ENCODE results near the gene UIMC1. TPM values are rescaled to one million over a fixed set of nuclear protein-coding genes. Genes with fewer than 3 reads are reported as not detected.

UIMC1 gene
- polyA plus RNA-seq, 1 of the 3 experiments (the other 2 are of a cell fraction): 19.9 TPM

DNA sequence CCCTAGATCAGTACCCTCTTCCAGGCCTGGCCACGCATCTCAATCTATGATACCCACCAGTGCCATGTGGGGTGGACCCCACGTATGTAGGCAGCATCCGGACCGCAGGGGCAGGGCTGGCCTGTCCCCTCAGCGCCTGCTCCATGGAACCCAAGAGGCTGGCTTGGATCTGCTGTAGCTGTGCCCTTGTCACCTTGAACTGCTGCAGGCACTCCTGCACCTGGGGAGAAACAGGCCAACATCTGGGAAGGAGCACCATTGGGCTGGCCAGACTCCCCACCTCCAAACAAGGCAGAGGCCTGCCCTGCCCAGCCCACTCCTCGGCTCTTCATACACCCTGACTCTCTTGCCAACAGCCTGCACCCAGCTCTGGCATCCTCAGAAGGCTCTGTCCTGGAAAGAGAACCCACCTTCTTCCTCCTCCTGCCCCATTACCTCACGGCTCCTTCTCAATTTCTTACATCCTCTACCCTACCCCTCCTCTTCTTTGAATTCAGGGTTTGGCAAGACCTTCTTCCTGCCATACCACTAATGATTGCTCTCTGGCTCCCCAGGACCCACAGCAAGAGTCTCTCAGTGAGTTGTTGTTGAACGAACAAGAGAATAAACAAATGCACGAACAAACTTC is 115.1 kb downstream of the UIMC1 start:
- 52% methylated on average over 4 of the region's 9 CpGs for WGBS (ENCODE audit: low lambda C conversion rate)
- no peaks in the 10 kb centered on the region for H3F3A ChIP-seq (replicated peaks; ENCODE audit: insufficient read depth)
- H3K4me1 ChIP-seq (ENCODE audit: control insufficient read depth in 1 of 2, insufficient read depth in 2 of 2, low read depth in 1 of 2, low read length in 1 of 2): peaks cover 0 to 7% of the 10 kb centered on the region in 2 experiments; a peak in 1 of 4 replicates
- no peak for TF ChIP-seq NRF1 (IDR thresholded peaks at IDR 0.05; ENCODE audit: low read depth, low read length)
- no peak for TF ChIP-seq TAF1 (IDR thresholded peaks at IDR 0.05; ENCODE audit: borderline replicate concordance, low read depth, low read length)
- no peak for TF ChIP-seq USF2 (IDR thresholded peaks at IDR 0.05; ENCODE audit: borderline replicate concordance, low read depth, low read length)
- TF ChIP-seq, protein P1, sequence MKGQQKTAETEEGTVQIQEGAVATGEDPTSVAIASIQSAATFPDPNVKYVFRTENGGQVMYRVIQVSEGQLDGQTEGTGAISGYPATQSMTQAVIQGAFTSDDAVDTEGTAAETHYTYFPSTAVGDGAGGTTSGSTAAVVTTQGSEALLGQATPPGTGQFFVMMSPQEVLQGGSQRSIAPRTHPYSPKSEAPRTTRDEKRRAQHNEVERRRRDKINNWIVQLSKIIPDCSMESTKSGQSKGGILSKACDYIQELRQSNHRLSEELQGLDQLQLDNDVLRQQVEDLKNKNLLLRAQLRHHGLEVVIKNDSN (IDR thresholded peaks at IDR 0.05; ENCODE audit: borderline replicate concordance, low read depth): no peak
- no peak overlapping the region for H3K4me3 ChIP-seq (ENCODE audit: low read depth in 2 of 2, low read length in 1 of 2)
- H3K9ac ChIP-seq: no peak overlapping the region
- ChIA-PET CTCF (interaction anchor here (0.9 to 1.2 kb wide), 3 partner anchors 9 to 231 kb away, joined by 3 to 4 read pairs (median 3); no protein-coding TSS in a partner anchor), POLR2A (no interaction called here)
- no peak overlapping the region for H3K27ac ChIP-seq (ENCODE audit: low read depth in 2 of 2, low read length in 1 of 2)
- H3K36me3 ChIP-seq (replicated peaks in 1 of 2; ENCODE audit: control insufficient read depth in 1 of 2, insufficient read depth in 2 of 2, low read length in 1 of 2): no peaks in the 10 kb centered on the region
- peaks cover 6% of the 10 kb centered on the region; the same call in 1 of the 2 replicates for H3K27me3 ChIP-seq (ENCODE audit: insufficient read depth)
- no peaks in the 10 kb centered on the region for H4K20me1 ChIP-seq (ENCODE audit: insufficient read depth)
- no peak overlapping the region for H2AFZ ChIP-seq (ENCODE audit: low read depth)
- no peaks in the 10 kb centered on the region for H3K9me2 ChIP-seq
- no peak for DNase-seq
- H3K4me2 ChIP-seq: no peak overlapping the region
- H3K9me3 ChIP-seq: no peaks in the 10 kb centered on the region
- no peaks in the 10 kb centered on the region for H3K79me2 ChIP-seq (ENCODE audit: insufficient read depth)

DNA sequence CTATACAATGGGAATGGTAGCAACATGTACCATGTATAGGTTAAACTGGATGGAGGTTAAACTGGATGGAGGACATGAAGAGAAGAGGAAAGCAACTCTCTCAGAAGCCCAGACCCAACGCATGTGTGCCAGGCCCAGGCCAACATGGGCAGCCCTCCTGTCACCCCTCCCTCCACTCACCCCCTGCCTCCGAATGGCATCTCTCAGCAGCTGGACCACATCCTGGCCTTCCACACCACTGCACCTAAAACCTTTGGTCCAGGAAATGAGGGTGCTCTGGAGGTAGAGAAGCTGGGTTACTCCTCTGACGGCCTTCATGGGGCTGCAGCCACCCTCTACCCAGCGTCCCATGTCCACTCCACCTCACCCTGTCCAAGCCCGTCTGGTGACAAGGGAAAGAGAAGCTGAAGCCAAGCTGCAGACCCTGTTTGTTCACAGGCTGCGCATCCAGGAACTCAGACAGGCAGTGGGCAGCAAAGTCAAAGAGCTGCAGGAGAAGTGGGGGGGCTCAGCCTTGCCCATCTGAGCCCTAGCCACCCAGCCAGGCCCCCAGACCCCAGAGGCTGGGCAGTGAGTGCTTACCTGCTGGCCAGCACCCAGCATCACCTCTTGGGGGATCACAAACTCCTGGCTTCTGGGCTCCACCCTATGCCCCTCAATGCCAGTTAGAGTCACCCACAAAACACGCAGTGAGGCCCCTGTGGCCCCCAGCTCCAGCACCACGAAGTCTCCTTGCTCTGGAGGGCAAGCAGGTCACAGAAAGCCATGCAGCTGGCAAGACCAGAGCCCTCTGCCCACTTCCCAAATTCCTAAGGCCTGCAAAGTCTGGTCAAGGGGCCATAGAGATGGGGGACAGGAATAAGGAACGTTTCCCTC is 115.9 kb downstream of the UIMC1 start:
- ChIA-PET POLR2A (interaction anchor here (0.6 kb wide), 1 partner anchor 72 kb away, joined by 3 read pairs; no protein-coding TSS in a partner anchor), CTCF (interaction anchor here (0.9 to 1.2 kb wide), 3 partner anchors 10 to 230 kb away, joined by 3 to 4 read pairs (median 3); no protein-coding TSS in a partner anchor)
- no peaks in the 10 kb centered on the region for H3K9me2 ChIP-seq
- no peak overlapping the region for H3K4me3 ChIP-seq (ENCODE audit: low read depth in 2 of 2, low read length in 1 of 2)
- no peak for DNase-seq
- H3K27me3 ChIP-seq (ENCODE audit: insufficient read depth): peaks cover 6% of the 10 kb centered on the region; the same call in 1 of the 2 replicates
- peaks cover 0 to 7% of the 10 kb centered on the region in 2 experiments; a peak in 1 of 4 replicates for H3K4me1 ChIP-seq (ENCODE audit: control insufficient read depth in 1 of 2, insufficient read depth in 2 of 2, low read depth in 1 of 2, low read length in 1 of 2)
- 50% methylated on average over 4 of the region's 9 CpGs for WGBS (ENCODE audit: low lambda C conversion rate)
- H2AFZ ChIP-seq (ENCODE audit: low read depth): no peak overlapping the region
- no peaks in the 10 kb centered on the region for H3F3A ChIP-seq (replicated peaks; ENCODE audit: insufficient read depth)
- H3K4me2 ChIP-seq: no peak overlapping the region
- H3K9ac ChIP-seq: no peak overlapping the region
- no peaks in the 10 kb centered on the region for H4K20me1 ChIP-seq (ENCODE audit: insufficient read depth)
- no peak overlapping the region for H3K27ac ChIP-seq (ENCODE audit: low read depth in 2 of 2, low read length in 1 of 2)
- H3K79me2 ChIP-seq (ENCODE audit: insufficient read depth): no peaks in the 10 kb centered on the region
- H3K36me3 ChIP-seq (replicated peaks in 1 of 2; ENCODE audit: control insufficient read depth in 1 of 2, insufficient read depth in 2 of 2, low read length in 1 of 2): no peaks in the 10 kb centered on the region
- H3K9me3 ChIP-seq: no peaks in the 10 kb centered on the region
- TF ChIP-seq EZH2phosphoT487 (IDR thresholded peaks at IDR 0.05; ENCODE audit: borderline replicate concordance, low read depth): no peak
- TF ChIP-seq GABPA (IDR thresholded peaks at IDR 0.05; ENCODE audit: low read depth): no peak
- no peak for TF ChIP-seq IRF3 (IDR thresholded peaks at IDR 0.05; ENCODE audit: low read depth, low read length)
- no peak for TF ChIP-seq NFIC (IDR thresholded peaks at IDR 0.05; ENCODE audit: borderline replicate concordance)
- TF ChIP-seq ELF1 (IDR thresholded peaks at IDR 0.05): no peak
- no peak for TF ChIP-seq FOSL2 (IDR thresholded peaks at IDR 0.05; ENCODE audit: borderline replicate concordance, low read depth)
- no peak for TF ChIP-seq MXI1 (IDR thresholded peaks at IDR 0.05; ENCODE audit: low read depth, low read length)
- TF ChIP-seq, protein P2, sequence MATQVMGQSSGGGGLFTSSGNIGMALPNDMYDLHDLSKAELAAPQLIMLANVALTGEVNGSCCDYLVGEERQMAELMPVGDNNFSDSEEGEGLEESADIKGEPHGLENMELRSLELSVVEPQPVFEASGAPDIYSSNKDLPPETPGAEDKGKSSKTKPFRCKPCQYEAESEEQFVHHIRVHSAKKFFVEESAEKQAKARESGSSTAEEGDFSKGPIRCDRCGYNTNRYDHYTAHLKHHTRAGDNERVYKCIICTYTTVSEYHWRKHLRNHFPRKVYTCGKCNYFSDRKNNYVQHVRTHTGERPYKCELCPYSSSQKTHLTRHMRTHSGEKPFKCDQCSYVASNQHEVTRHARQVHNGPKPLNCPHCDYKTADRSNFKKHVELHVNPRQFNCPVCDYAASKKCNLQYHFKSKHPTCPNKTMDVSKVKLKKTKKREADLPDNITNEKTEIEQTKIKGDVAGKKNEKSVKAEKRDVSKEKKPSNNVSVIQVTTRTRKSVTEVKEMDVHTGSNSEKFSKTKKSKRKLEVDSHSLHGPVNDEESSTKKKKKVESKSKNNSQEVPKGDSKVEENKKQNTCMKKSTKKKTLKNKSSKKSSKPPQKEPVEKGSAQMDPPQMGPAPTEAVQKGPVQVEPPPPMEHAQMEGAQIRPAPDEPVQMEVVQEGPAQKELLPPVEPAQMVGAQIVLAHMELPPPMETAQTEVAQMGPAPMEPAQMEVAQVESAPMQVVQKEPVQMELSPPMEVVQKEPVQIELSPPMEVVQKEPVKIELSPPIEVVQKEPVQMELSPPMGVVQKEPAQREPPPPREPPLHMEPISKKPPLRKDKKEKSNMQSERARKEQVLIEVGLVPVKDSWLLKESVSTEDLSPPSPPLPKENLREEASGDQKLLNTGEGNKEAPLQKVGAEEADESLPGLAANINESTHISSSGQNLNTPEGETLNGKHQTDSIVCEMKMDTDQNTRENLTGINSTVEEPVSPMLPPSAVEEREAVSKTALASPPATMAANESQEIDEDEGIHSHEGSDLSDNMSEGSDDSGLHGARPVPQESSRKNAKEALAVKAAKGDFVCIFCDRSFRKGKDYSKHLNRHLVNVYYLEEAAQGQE (IDR thresholded peaks at IDR 0.05; ENCODE audit: low read depth, low read length): no peak
- TF ChIP-seq GATA2 (CRISPR knock-in tag; IDR thresholded peaks at IDR 0.05): no peak
- TF ChIP-seq, protein P1 (IDR thresholded peaks at IDR 0.05; ENCODE audit: borderline replicate concordance, low read depth): no peak
- TF ChIP-seq NRF1 (IDR thresholded peaks at IDR 0.05; ENCODE audit: low read depth, low read length): no peak
- no peak for TF ChIP-seq RXRA (IDR thresholded peaks at IDR 0.05; ENCODE audit: borderline replicate concordance, low read depth)
